Stimulated activated CD8-positive, alpha-beta memory T cell treated with anti-CD3 and anti-CD28 coated beads, Interleukin-12 subunit alpha, Interleukin-12 subunit beta, amount 100 ng/mL, for 24 hours (primary cell): Measurements from ENCODE around the gene CDH22.

Experiments used
- DNase-seq: peaks from one replicate; pipeline ENCODE4 v3.0.0-alpha.2; 2020; ENCODE audit errors: extremely low read depth

The CDH22 gene, protein sequence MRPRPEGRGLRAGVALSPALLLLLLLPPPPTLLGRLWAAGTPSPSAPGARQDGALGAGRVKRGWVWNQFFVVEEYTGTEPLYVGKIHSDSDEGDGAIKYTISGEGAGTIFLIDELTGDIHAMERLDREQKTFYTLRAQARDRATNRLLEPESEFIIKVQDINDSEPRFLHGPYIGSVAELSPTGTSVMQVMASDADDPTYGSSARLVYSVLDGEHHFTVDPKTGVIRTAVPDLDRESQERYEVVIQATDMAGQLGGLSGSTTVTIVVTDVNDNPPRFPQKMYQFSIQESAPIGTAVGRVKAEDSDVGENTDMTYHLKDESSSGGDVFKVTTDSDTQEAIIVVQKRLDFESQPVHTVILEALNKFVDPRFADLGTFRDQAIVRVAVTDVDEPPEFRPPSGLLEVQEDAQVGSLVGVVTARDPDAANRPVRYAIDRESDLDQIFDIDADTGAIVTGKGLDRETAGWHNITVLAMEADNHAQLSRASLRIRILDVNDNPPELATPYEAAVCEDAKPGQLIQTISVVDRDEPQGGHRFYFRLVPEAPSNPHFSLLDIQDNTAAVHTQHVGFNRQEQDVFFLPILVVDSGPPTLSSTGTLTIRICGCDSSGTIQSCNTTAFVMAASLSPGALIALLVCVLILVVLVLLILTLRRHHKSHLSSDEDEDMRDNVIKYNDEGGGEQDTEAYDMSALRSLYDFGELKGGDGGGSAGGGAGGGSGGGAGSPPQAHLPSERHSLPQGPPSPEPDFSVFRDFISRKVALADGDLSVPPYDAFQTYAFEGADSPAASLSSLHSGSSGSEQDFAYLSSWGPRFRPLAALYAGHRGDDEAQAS

GRCh38 chr20:46308258-46309157 is at the start of gene CDH22:
TSS of gene CDH22 (minus strand) at chr20:46308498. CDS start at chr20:46251294, 57,204 bp downstream.
- DNase-seq: no peak

DNA sequence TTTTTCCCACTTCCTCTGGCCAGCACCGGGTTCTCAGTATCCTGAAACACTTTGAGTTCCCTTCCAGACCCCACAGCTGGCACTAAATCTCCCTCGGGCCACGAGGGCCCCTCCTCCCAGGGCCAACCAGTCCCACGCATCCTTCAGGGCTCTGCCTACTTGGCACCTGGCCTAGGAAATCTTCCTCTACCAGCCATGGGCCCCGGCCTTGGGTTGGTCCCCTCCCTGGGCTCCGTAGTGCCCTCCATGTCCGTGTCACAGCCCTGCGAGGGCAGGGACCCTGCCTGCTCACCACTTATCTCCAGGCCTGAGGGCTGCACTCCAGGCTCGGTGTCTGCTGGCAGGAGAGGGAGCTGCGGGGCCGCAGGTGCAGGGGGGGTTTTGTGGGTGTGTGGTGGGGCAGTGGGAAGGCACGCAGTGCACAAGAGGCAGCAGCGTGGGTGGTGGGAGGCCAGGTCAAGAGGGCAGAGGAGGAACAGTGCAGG is 48.8 kb upstream of the CDH22 start:
- no peak for DNase-seq

GRCh38 chr20:46356195-46357029 is 48.1 kb upstream of the CDH22 start:
- no peak for DNase-seq

DNA sequence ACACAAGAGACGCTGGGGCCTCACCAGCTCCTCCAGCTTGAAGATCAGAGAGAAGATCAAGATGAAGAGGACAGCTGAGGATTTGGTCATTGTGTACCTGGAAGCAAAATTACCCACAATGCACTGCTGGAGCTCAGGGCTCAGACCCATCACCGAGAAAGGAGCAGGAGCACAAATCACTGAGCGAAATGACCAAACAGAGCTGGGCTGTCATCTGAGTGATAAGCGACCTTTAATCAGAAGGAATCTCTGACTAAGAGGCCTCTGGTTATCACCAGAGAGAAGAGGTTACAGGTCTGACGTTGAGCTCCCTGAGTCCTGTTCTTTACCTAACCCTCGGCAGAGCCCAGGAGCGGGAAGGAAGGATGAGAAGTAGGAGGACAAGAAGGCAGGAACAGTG is 47.5 kb upstream of the CDH22 start:
- no peak for DNase-seq

- no peak for DNase-seq
Measured at GRCh38 chr20:46354920-46355654, 46.8 kb upstream of the CDH22 start.

- DNase-seq: no peak
Measured at GRCh38 chr20:46354207-46354555, 45.9 kb upstream of the CDH22 start.

DNA sequence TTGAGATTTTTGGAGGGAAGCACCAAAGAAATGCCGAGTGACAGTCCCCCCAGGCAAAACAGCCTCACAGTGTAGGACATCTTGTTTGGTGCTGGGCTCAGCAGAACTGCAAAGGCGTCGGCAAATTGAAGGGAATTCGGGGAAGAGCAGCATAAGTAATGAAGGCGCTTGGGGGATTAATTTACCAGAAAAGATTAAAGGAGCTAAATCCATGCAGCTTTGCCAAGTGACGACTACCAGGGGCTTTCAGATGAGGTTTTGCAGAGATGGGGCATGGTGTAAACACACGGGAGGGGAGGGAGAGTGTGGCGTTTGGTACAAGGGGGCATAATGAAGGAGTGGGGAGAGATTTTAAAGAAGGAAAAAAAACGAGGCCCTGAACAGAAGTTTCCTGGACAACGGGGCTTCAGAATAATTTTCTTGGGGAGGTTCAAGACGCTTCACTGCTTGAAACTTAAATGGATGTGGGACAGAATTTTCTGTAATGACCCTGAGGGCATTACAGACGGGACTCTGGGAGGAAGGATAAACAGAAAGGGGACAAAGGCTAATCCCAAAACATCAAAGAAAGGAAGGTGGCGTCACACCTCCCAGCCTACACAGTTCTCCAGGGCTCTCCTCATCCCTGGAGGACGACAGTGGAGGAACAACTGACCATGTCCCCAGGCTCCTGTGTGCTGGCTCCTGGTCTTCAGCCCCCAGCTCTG is 45.4 kb upstream of the CDH22 start:
- DNase-seq: no peak

DNA sequence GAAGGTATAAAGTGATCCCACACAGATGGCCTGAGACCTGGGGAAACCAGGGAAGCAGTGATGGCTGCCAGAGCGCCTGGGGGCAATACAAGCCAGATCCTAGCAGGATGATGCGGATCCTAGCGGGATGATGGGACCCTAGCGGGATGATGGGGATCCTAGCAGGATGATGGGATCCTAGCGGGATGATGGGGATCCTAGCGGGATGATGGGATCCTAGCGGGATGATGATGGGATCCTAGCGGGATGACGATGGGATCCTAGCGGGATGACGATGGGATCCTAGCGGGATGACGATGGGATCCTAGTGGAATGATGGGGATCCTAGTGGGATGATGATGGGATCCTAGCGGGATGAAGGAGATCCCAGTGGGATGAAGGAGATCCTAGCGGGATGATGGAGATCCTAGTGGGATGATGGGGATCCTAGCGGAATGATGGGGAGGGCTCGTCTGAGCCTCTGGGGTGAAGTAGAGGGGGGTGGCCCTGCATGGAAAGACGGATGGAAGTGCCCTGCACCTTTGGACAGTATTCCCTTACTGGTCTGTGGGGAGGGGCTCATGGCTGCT is 44.2 kb upstream of the CDH22 start:
- DNase-seq: no peak

- DNase-seq: no peak
Measured at GRCh38 chr20:46351357-46352058, 43.2 kb upstream of the CDH22 start.

DNA sequence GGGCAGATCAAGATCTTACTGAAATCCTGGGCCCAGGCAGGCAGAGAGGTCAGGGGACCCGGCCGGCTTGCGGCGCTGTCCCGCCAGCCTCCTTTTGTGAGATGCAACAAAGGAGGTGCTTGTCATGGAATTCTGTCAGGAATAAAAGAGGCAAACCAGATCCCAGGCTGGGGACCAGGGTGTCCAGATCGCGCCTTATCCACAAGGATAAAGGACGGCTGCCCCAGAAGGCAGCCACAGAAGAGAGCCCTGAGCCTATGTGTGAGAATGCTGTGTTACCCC is 42.6 kb upstream of the CDH22 start:
- DNase-seq: no peak

DNA sequence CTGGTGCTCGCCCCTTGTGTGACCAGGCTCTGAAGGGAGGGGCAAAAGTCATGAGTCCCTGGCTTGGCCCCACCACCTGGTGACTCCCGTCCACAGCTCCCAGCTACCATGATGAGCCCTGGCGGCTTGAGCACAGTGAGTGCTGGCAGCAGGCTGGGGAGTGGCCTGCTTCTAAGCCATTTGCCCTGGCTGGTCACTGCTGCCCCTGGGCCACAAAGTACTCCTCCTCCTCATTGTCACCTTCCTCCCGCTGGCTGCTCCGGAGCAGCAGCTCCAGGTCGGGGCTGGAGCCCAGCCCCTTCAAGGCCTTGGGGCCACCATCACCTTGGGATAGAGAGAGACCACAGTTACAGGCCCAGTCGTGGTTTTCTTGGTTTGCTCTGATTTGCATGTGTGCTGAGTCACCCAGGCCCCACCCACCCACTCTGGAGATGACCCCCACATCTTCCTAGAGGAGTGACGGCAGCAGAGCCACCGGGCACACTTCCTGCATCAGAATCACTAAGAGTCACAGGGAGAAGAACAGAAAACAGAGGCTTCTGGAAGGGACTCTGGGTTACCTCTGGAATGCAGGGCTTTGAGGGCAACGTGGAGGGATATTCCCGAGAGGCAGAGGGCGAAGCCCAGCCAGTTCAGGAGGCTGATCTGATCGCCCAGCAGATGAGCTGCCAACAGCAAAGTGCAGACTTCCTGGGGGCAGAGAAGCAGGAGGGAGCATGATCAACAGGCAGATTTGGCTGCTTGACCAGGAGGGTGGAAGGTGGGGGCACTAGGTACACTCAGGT is 42.1 kb upstream of the CDH22 start:
- DNase-seq: no peak

DNA sequence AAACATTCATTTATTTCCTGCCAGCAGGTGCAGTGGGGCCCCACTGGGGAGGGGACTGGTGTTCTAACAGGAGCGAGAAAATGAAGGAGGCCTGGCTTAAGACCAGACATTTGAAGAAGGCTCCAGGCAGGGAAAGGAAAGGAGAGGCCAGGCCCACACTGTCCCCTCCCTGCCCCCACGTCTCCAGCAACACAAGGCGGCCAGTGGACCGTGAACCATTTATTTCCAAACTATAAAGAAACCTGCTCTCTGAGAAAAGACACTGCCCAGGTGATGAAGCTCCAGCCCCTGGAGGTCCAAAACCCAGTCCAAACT is 41.4 kb upstream of the CDH22 start:
- no peak for DNase-seq

DNA sequence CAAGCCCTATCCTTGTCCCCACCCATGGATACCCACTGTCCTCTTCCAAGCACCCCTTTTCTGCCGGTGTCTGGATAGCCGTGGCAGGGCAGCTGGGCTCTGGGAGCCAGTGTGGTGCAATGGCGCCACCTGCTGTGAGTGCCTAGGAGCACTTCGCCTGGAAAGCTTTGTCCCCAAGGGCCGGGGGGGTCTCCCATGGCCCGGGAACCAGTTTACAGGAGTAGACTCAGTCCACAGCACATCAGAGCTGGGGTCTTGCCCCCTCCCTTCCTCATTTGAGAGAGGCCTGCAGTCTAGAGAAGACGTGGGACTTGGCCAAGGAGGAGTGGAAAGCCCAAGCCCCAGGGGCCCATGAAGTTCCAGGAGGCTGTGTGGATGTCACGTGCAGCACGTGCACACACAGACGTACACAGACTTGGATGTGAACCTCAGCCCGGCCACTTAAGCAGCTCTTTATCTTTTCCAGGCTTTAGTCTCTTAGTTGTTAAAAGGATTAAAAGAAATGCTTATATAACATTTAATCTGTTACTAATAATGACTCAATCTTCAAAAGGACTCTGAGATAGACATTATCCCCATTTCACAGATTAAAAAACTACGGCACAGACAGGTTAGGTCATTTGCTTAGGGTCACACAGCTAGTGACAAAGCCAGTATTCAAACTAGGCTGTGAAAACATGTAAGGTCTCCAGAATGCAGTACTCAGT is 40.9 kb upstream of the CDH22 start:
- no peak for DNase-seq

DNA sequence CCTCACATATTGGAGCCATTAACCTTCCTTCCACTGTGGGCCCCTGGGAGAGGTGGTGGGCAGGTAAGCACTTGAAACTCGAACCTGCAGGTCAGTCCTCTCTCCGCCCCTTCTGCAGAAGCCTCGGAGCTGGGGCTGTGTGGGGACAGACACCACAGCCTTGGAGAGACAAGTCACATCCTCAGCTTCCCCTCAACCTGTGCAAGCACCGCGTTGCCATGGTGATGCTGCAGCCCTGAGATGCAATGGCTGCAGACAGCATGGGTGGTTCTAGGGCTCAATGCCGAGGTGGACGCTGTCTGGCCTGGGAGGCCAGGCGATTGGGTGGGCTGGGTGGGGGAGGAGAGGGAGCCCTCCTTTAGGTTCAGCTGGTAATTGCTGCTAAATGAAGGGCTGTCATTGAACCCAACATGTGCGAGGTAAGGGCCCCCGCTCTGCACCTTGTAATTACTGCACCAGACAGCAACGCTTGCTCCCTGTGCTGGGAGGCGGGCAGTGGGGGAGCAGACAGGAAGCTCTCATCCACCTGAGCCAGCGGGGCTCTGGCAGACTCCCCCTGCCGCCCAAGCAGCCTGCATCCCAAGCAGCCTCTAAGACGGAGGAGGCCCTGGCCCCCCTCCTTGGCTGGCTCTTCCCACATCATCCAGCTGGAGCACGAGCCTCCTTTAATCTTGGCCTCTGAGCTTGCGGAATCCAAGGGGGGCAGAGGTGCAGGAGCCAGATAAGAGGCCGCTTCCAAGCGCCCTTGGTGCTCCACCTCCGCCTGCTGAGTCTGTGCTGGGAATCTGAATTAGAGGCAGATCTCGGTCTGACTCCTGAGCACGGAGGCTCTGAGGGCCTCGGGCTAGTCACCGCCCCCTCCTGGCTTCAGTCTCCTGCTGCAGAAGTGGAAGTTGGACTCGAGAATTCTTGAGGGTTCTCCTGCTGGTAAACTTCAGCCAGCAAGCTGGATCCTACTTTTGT is 39.8 kb upstream of the CDH22 start:
- DNase-seq: no peak

DNA sequence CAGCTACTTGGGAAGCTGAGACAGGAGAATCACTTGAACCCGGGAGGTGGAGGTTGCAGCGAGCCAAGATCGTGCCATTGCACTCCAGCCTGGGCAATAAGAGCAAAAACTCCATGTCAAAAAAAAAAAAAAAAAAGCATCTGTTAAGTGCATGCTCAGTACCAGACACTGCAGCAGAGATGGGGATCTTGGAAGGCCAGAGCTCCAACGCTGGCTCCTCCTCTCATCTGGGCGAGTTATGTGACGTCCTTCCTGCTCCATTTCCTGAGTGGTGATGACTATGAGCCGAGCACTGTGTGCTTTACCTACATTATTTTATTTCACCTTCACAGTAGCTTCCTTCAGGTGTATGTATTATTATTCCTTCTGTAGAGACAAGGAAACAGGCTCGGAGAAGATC is 38.5 kb upstream of the CDH22 start:
- no peak for DNase-seq

- no peak for DNase-seq
Measured at GRCh38 chr20:46344488-46345162, 36.3 kb upstream of the CDH22 start.
